Esophagus squamous epithelium (tissue), 4 donors: ENCODE data around the gene FBXL2.

ENCODE experiments used
- CTCF ChIP-seq, 6 experiments: fragments of 450-650 bp in 4 of 6; fragments of 200-600 bp in 2 of 6; sonication (generic) in 2 of 6; IDR thresholded peaks; one replicate each; pipeline ENCODE4 v1.5.1; 2016 to 2019; ENCODE audit warnings: antibody characterized with exemption in 6 of 6, mild to moderate bottlenecking in 4 of 6, moderate library complexity in 4 of 6
- POLR2A ChIP-seq, 4 donors: fragments of 450-650 bp; IDR thresholded peaks; one replicate each; pipeline ENCODE4 v1.6.1; 2017; ENCODE audit warnings: antibody characterized with exemption in 4 of 4, mild to moderate bottlenecking in 4 of 4, moderate library complexity in 3 of 4

DNA sequence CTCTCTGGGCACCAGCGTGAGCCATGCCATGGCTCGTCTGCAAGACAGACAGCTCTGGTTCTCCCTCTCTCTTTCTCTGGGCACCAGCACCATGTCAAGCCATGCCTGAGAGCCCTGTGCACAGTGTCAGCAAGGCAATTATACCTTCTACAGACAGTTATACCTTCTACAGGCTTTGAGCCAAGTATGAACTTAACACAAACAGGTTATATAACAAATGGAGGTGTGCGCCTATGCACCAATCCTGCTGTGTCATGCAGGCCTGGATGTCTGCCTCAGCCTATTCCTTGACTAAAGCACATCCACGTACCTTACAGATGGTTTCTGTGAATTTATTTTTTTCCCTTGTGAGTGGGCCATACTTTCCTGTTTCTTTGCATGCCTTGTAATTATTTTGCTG, 5.9 kb upstream of the FBXL2 start:
- no peak for TF ChIP-seq POLR2A (IDR thresholded peaks at IDR 0.05)
- TF ChIP-seq CTCF (IDR thresholded peaks at IDR 0.05), result no peak
